Keratinocyte (primary cell): ENCODE measurements around the gene CD4. TPM values are rescaled to one million over a fixed set of nuclear protein-coding genes. Genes with fewer than 3 reads are reported as not detected.

Source experiments
- DNase-seq: peaks from one replicate; pipeline ENCODE4 v3.0.0-alpha.2; 2011; ENCODE audit warnings: low read depth, missing footprints, low spot score
- FAIRE-seq: peaks from 2 replicates; lab custom pipeline; 2011; peaks lifted over from hg19 to GRCh38; lab: Jason Lieb, UNC
- H2AFZ ChIP-seq: 2 replicates; pipeline ENCODE4 v1.6.0; 2012; ENCODE audit warnings: low read length, control low read depth, inconsistent platforms; ENCODE audit not compliant: control insufficient read depth
- H3K27ac ChIP-seq: 2 replicates; pipeline ENCODE4 v1.5.1; 2011; ENCODE audit warnings: low read length; ENCODE audit not compliant: control insufficient read depth, insufficient read depth
- H3K27me3 ChIP-seq: 3 replicates; pipeline ENCODE4 v1.6.0; 2011; ENCODE audit warnings: low read length; ENCODE audit not compliant: control insufficient read depth, insufficient read depth; ENCODE audit errors: extremely low read depth
- H3K36me3 ChIP-seq, 2 experiments: 2 replicates in 1 of 2; 3 replicates in 1 of 2; pipeline ENCODE4 v1.5.1; 2011; ENCODE audit warnings: low read length in 2 of 2, mild to moderate bottlenecking in 1 of 2; ENCODE audit not compliant: control insufficient read depth in 2 of 2, insufficient read depth in 2 of 2; ENCODE audit errors: extremely low read depth in 1 of 2
- H3K4me1 ChIP-seq: 3 replicates; pipeline ENCODE4 v1.5.1; 2011; ENCODE audit warnings: low read length; ENCODE audit not compliant: control insufficient read depth, insufficient read depth; ENCODE audit errors: extremely low read depth
- H3K4me2 ChIP-seq: 3 replicates; pipeline ENCODE4 v1.6.0; 2011; ENCODE audit warnings: low read depth, low read length; ENCODE audit not compliant: control insufficient read depth, insufficient read depth; ENCODE audit errors: extremely low read depth
- H3K4me3 ChIP-seq, 3 experiments: fragments of 200-600 bp in 1 of 3; sonication (generic) in 1 of 3; 2 replicates in 2 of 3; 3 replicates in 1 of 3; pipeline ENCODE4 v1.5.1; 2011 to 2016; ENCODE audit warnings: low read length in 3 of 3, mild to moderate bottlenecking in 3 of 3, control low read depth in 2 of 3, inconsistent platforms in 1 of 3, low read depth in 1 of 3, mixed read lengths in 1 of 3, mixed run types in 1 of 3, moderate library complexity in 1 of 3; ENCODE audit not compliant: control insufficient read depth in 2 of 3, insufficient read depth in 2 of 3; ENCODE audit errors: extremely low read depth in 1 of 3
- H3K79me2 ChIP-seq: 2 replicates; pipeline ENCODE4 v1.6.0; 2012; ENCODE audit warnings: low read length; ENCODE audit not compliant: control insufficient read depth, insufficient read depth
- H3K9ac ChIP-seq: 3 replicates; pipeline ENCODE4 v1.6.0; 2011; ENCODE audit warnings: low read length; ENCODE audit not compliant: control insufficient read depth, insufficient read depth; ENCODE audit errors: extremely low read depth
- H3K9me1 ChIP-seq: 3 replicates; pipeline ENCODE4 v1.6.0; 2011; ENCODE audit warnings: low read length; ENCODE audit not compliant: control insufficient read depth, insufficient read depth; ENCODE audit errors: extremely low read depth
- H3K9me3 ChIP-seq: 2 replicates; pipeline ENCODE4 v1.5.1; 2012; ENCODE audit warnings: low read depth, low read length; ENCODE audit not compliant: control insufficient read depth
- H4K20me1 ChIP-seq: 3 replicates; pipeline ENCODE4 v1.6.0; 2011; ENCODE audit warnings: low read length; ENCODE audit not compliant: control insufficient read depth, insufficient read depth; ENCODE audit errors: extremely low read depth
- EZH2 ChIP-seq: IDR thresholded peaks from one replicate; pipeline ENCODE4 v1.6.1; 2012; ENCODE audit warnings: inconsistent platforms, mild to moderate bottlenecking, low read length, moderate library complexity
- dilution Hi-C: fragments of 300-500 bp; cut with MboI; formaldehyde crosslinking; loops from one replicate; pipeline ENCODE4 v1.7.0; 2020; ENCODE audit warnings: low sequenced_read_pairs; ENCODE audit not compliant: extremely low pct_ligation_motif_present
- polyA plus RNA-seq, 5 experiments: library from polyadenylated mRNA; depleted of rRNA in 3 of 5; stranded (reverse) in 3 of 5; stranded (forward) in 1 of 5; unstranded in 1 of 5; fragments of >200 nt; gene quantifications; 1 replicate in 1 of 5; 2 replicates in 3 of 5; 3 replicates in 1 of 5; pipeline versions ENCODE4 v1.2.1 to v1.2.3, GENCODE V29; 2011 to 2012; ENCODE audit warnings: missing spikeins in 2 of 5, low read depth in 1 of 5, low replicate concordance in 1 of 5
- TF ChIP-seq, protein P1 (sequence below), 3 experiments: IDR thresholded peaks in 1 of 3; conservative IDR thresholded peaks in 1 of 3; optimal IDR thresholded peaks in 1 of 3; 2 replicates in 2 of 3; 3 replicates in 1 of 3; pipeline versions ENCODE3 to v1.5.1; 2011; ENCODE audit warnings: low read length in 3 of 3, mild to moderate bottlenecking in 3 of 3, moderate library complexity in 2 of 3, control low read depth in 1 of 3, inconsistent platforms in 1 of 3; ENCODE audit not compliant: insufficient read depth in 2 of 3; ENCODE audit errors: extremely low read depth in 1 of 3

The CD4 gene
- polyA plus RNA-seq, 1 donor (not counting 4 experiments of a cell fraction or from before 2014, with no cell fraction given) = 0.01 TPM

DNA sequence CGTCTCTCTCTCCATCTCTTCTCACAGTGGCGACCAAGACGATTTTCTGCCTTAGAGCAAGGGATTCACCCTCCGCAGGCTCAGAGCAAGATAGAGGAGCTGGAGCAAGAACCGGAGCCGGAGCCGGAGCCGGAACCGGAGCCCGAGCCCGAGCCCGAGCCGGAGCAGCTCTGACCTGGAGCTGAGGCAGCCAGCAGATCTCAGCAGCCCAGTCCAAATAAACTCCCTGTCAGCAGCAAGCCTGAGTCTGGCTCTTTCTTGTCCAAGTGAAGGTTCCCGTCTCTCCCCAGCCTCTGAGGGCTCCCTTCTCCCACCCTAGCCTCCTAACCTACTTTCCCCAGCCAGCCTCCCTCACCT lies 11.1 kb upstream of the CD4 start:
- H3K4me3 ChIP-seq = peak overlapping the region in 2 of 3 experiments; percentile 44 to 63
- H3K9ac ChIP-seq = peak overlapping the region; percentile 62
- FAIRE-seq (no peak), DNase-seq (no peak)
- dilution Hi-C loops = no loop called here
- TF ChIP-seq, protein P1, sequence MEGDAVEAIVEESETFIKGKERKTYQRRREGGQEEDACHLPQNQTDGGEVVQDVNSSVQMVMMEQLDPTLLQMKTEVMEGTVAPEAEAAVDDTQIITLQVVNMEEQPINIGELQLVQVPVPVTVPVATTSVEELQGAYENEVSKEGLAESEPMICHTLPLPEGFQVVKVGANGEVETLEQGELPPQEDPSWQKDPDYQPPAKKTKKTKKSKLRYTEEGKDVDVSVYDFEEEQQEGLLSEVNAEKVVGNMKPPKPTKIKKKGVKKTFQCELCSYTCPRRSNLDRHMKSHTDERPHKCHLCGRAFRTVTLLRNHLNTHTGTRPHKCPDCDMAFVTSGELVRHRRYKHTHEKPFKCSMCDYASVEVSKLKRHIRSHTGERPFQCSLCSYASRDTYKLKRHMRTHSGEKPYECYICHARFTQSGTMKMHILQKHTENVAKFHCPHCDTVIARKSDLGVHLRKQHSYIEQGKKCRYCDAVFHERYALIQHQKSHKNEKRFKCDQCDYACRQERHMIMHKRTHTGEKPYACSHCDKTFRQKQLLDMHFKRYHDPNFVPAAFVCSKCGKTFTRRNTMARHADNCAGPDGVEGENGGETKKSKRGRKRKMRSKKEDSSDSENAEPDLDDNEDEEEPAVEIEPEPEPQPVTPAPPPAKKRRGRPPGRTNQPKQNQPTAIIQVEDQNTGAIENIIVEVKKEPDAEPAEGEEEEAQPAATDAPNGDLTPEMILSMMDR (optimal IDR thresholded peaks at IDR 0.05 in 1 of 3, IDR thresholded peaks at IDR 0.05 in 1 of 3, conservative IDR thresholded peaks at IDR 0.05 in 1 of 3; ENCODE audit: extremely low read depth in 1 of 3, insufficient read depth in 2 of 3, low read length in 3 of 3) = no peak
- TF ChIP-seq EZH2 = no peak
- peaks cover 8% of the 10 kb centered on the region for H3K4me1 ChIP-seq
- H3K27ac ChIP-seq = no peak overlapping the region
- H3K9me3 ChIP-seq = no peaks in the 10 kb centered on the region
- no peaks in the 10 kb centered on the region for H3K79me2 ChIP-seq
- peak overlapping the region; percentile 92 for H3K4me2 ChIP-seq
- H3K36me3 ChIP-seq = no peaks in the 10 kb centered on the region
- peaks cover 34% of the 10 kb centered on the region for H3K27me3 ChIP-seq
- peak overlapping the region; percentile 77 for H2AFZ ChIP-seq
- H3K9me1 ChIP-seq = no peaks in the 10 kb centered on the region
- H4K20me1 ChIP-seq = no peaks in the 10 kb centered on the region

DNA sequence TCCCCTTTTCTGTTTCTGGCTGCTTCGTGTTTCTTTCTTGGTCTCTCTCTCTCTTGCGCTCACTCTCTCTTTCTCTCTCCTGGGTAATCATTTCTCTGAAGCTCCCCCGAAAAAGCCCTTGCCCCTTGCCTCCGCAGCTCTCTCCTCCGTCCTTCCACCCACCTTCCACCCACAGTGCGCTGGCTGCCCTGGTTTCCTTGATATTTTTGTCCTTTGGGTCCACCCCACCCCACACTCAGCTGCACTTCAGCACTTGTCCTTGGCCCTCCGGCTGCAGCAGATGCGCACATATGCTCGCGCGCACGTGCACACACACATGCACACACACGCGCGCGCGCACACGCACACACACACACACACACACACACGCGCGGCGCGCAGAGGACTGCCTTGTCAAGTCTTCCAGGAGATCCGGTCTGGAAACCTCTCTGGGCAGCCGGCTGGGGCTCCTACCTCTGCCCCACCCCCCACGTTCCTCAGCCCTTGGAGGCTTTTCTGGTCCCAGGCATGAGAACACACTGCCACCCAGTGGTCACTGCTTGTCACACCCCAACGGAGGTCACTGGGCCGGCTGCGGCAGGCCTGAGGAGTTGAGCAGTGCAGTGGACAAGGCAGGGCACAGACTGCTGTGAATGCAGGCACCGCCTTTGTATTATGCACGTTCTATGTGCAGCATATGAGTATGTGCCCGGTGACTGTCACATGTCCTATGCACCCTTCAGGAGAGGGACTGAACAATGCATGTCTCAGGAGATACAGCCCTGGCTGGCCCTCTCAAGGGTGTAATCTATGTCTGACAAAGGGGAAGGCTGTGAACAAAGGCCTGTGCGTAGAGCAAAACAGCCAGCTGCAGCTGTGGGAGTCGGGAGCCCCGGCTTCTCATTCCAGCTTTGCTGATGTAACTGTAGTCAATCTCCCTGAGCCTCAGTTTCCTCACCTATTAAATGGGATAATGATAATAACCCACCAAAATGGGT lies 10.5 kb upstream of the CD4 start:
- H3K79me2 ChIP-seq = no peaks in the 10 kb centered on the region
- TF ChIP-seq, protein P1 (optimal IDR thresholded peaks at IDR 0.05 in 1 of 3, IDR thresholded peaks at IDR 0.05 in 1 of 3, conservative IDR thresholded peaks at IDR 0.05 in 1 of 3; ENCODE audit: extremely low read depth in 1 of 3, insufficient read depth in 2 of 3, low read length in 3 of 3) = peak; percentile 90 to 98 (median 94)
- no peak for TF ChIP-seq EZH2
- peak overlapping the region; percentile 62 for H3K9ac ChIP-seq
- peak overlapping the region; percentile 77 for H2AFZ ChIP-seq
- dilution Hi-C loops = no loop called here
- H3K27me3 ChIP-seq = peaks cover 27% of the 10 kb centered on the region
- no peaks in the 10 kb centered on the region for H3K9me3 ChIP-seq
- H3K4me1 ChIP-seq = peaks cover 8% of the 10 kb centered on the region
- H3K36me3 ChIP-seq = no peaks in the 10 kb centered on the region
- H4K20me1 ChIP-seq = no peaks in the 10 kb centered on the region
- FAIRE-seq (peak; percentile 79), DNase-seq (peak; percentile 85)
- peak overlapping the region; percentile 7 to 63 (median 44) for H3K4me3 ChIP-seq
- H3K27ac ChIP-seq = no peak overlapping the region
- peak overlapping the region; percentile 92 for H3K4me2 ChIP-seq
- no peaks in the 10 kb centered on the region for H3K9me1 ChIP-seq
